Psoas muscle (tissue), 8 donors: ENCODE data around the gene CUX1. TPM values are rescaled to one million over a fixed set of nuclear protein-coding genes. Genes with fewer than 3 reads are reported as not detected.

ENCODE experiments used
- ATAC-seq, 4 donors: fragments of 200-7000 bp; cut with Tn5 transposase; one replicate each; pipeline ENCODE4 v1.9.1; 2020; ENCODE audit warnings: moderate library complexity in 3 of 4, mild to moderate bottlenecking in 2 of 4
- DNase-seq, 2 donors: peaks; one replicate each; pipeline ENCODE4 v3.0.0-alpha.2; 2020
- H3K27ac ChIP-seq: fragments of 200-600 bp; one replicate; pipeline ENCODE4 v1.8.0; 2022
- H3K27me3 ChIP-seq, 3 donors: fragments of 200-600 bp in 1 of 3; one replicate each; pipeline versions ENCODE4 v1.6.1 to v1.8.0; 2013 to 2022; ENCODE audit warnings: low read length in 2 of 3, mild to moderate bottlenecking in 2 of 3, moderate library complexity in 1 of 3; ENCODE audit not compliant: insufficient read depth in 3 of 3
- H3K36me3 ChIP-seq, 2 donors: fragments of 200-600 bp in 1 of 2; one replicate each; pipeline versions ENCODE4 v1.6.1 to v1.8.0; 2013 to 2022; ENCODE audit warnings: low read depth in 1 of 2, mild to moderate bottlenecking in 1 of 2, moderate library complexity in 1 of 2; ENCODE audit not compliant: insufficient read depth in 1 of 2
- H3K4me1 ChIP-seq: fragments of 200-600 bp; one replicate; pipeline ENCODE4 v1.8.0; 2022
- H3K4me3 ChIP-seq: fragments of 200-600 bp; one replicate; pipeline ENCODE4 v1.8.0; 2022; ENCODE audit warnings: mild to moderate bottlenecking
- H3K9me3 ChIP-seq: fragments of 200-600 bp; one replicate; pipeline ENCODE4 v1.8.0; 2022
- WGBS, 3 donors: extraction: QIAGEN DNeasy Blood & Tissue Kit; methylation state at CpG; one replicate each; pipeline versions ENCODE4 v1.1.6 to v1.1.7; 2013; 5-methylcytosine and 5-hydroxymethylcytosine counted together
- intact Hi-C, 2 donors: fragments of 100-400 bp; cut with DNase I; formaldehyde crosslinking; loops; one replicate each; pipeline versions ENCODE4 v1.11.0 to v1.14.2; 2022
- polyA plus RNA-seq, 3 donors: library from polyadenylated mRNA; stranded (reverse); fragments of 200-250 nt; gene quantifications; one replicate each; pipeline ENCODE4 v1.2.3, GENCODE V29; 2013
- total RNA-seq, 4 donors: library from RNA; stranded (reverse); fragmentation: NEBNext Ultra II Directional in 2 of 4; extraction: Animal tissue kit (Norgen Biotek cat#: 25700) in 2 of 4; gene quantifications; one replicate each; pipeline versions ENCODE4 v1.2.1 to v1.2.4, GENCODE V29; 2021 to 2023
- TF ChIP-seq, protein P1 (sequence below): fragments of 200-600 bp; IDR thresholded peaks from one replicate; pipeline ENCODE4 v1.8.0; 2022; ENCODE audit warnings: antibody characterized with exemption
- donor health status: healthy with polysubstance abuse.
- donor health status: DM: no; HTN: no; CAD: no; lungs with moderate emphysema.
- donor health status: Bipolar disorder and iron deficiency.
- donor health status: healthy.
- donor health status: DM: yes; HTN: yes; CAD: no.
- donor health status: DM: no; HTN: no; CAD: no.
- donor health status: DM: no; HTN: no; CAD: no.
- donor health status: DM: yes; HTN: yes; CAD: no.

CUX1 gene
- total and polyA plus RNA-seq, 7 donors, result 12.5 to 95.6 (median 72.4) TPM

DNA sequence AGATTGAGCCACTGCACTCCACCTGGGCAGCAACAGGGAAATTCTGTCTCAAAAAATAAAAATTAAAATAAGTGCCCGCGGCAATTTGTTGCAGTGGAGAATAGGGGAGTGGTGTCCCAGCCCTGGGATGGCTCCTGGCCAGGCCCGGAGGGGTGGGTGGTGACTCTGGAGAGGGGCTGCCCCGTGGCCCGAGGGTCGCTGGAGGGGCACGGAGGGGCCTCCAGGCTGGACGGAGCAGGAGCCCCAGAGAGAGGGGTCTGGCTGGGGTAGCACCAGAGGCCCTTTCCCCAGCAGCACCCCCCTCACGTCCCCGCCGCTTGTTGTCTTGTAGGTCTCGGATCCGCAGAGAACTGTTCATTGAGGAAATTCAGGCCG lies 430.6 kb downstream of the CUX1 start:
- no peak overlapping the region for H3K27ac ChIP-seq
- H3K36me3 ChIP-seq, result peaks cover 5 to 16% of the 10 kb centered on the region in 2 donors
- no peak overlapping the region for H3K4me3 ChIP-seq
- no peaks in the 10 kb centered on the region for H3K4me1 ChIP-seq
- H3K27me3 ChIP-seq, result peaks cover 0 to 3% (median 0%) of the 10 kb centered on the region in 3 donors
- intact Hi-C loops, result no loop called here
- TF ChIP-seq, protein P1, sequence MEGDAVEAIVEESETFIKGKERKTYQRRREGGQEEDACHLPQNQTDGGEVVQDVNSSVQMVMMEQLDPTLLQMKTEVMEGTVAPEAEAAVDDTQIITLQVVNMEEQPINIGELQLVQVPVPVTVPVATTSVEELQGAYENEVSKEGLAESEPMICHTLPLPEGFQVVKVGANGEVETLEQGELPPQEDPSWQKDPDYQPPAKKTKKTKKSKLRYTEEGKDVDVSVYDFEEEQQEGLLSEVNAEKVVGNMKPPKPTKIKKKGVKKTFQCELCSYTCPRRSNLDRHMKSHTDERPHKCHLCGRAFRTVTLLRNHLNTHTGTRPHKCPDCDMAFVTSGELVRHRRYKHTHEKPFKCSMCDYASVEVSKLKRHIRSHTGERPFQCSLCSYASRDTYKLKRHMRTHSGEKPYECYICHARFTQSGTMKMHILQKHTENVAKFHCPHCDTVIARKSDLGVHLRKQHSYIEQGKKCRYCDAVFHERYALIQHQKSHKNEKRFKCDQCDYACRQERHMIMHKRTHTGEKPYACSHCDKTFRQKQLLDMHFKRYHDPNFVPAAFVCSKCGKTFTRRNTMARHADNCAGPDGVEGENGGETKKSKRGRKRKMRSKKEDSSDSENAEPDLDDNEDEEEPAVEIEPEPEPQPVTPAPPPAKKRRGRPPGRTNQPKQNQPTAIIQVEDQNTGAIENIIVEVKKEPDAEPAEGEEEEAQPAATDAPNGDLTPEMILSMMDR, result no peak
- H3K9me3 ChIP-seq, result no peaks in the 10 kb centered on the region
- 90 to 93% (median 92%) methylated on average over 6 to 14 of the region's 14 CpGs for WGBS, 3 donors
- DNase-seq, result no peak
- no peak for ATAC-seq

DNA sequence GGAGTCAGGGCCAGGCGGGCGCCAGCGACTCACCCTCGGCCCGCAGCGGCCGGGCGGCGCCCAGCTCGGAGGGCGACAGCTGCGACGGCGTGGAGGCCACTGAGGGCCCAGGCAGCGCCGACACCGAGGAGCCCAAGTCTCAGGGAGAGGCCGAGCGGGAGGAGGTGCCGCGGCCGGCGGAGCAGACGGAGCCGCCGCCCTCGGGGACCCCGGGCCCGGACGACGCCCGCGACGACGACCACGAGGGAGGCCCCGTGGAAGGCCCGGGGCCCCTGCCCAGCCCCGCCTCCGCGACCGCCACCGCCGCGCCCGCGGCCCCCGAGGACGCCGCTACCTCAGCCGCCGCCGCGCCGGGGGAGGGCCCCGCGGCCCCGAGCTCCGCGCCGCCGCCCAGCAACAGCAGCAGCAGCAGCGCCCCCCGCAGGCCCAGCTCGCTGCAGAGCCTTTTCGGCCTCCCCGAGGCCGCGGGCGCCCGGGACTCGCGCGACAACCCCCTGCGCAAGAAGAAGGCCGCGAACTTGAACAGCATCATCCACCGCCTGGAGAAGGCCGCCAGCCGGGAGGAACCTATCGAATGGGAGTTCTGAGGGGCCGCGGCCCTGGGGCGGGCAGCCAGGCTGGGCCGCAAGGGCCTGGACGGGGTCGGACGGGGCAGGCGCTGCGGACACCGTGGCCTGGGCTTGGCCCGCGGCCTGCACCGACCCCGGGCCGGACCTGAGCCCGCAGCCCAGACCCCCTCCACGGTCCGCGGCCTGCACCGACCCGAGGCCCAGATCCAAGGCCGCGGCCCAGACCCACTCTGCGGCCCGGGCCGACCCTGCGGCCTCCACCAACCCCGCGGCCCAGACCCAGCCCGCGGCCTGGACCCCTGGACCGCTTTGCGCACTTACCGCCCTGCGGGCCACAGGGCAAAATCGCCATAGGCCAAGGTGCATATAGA lies 431.3 kb downstream of the CUX1 start:
- DNase-seq (no peak), ATAC-seq (no peak)
- peaks cover 5 to 16% of the 10 kb centered on the region in 2 donors for H3K36me3 ChIP-seq
- H3K4me3 ChIP-seq, result no peak overlapping the region
- WGBS, 3 donors, result 89 to 94% (median 91%) methylated on average over 75 to 117 of the region's 117 CpGs
- no peak overlapping the region for H3K27ac ChIP-seq
- intact Hi-C loops, result no loop called here
- TF ChIP-seq, protein P1, result no peak
- H3K9me3 ChIP-seq, result no peaks in the 10 kb centered on the region
- H3K27me3 ChIP-seq, result peaks cover 0 to 3% (median 0%) of the 10 kb centered on the region in 3 donors
- H3K4me1 ChIP-seq, result no peaks in the 10 kb centered on the region

DNA sequence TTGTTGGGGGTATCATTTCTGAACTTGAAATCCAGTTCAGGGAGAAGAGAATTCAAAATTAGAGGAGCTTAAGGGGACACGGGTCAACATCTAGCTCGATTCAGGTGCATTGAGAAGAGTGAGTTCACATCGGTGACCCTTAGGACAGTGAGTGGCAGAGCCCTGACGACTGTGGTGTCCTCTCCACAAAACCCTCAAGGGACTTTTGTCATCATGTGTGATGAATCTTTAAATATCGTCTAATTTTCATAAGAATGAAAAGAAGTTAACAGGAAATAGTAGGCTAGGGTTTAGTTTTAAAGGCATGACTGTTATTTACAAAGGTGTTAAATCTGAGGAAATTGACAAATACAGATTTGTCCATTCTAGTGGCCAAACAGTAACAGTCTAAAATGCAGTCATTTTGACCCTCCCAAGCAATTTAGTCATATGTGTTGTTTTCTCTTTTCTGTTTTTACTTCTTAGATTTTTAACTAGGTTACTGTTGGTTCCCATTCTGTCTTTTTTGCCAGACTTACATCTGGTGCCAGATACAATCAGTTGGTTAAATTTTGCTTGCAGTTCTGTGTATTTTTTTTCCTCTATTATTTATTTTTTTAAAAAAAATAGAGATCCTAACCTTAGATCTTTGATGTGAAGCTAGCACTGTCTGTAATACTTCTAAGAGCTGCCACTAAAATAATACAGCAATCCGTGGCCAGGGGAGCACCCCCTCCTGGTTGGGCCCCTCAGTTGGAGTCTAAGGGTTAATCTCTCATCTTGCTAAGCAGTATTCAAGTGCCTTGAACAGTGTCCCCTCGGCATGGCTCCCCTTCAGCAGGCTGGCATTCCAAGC lies 434.3 kb downstream of the CUX1 start:
- no peaks in the 10 kb centered on the region for H3K4me1 ChIP-seq
- peaks cover 0 to 3% (median 0%) of the 10 kb centered on the region in 3 donors for H3K27me3 ChIP-seq
- ATAC-seq (no peak), DNase-seq (no peak)
- 68 to 71% (median 69%) methylated on average over 7 of the region's 7 CpGs for WGBS, 3 donors
- no peaks in the 10 kb centered on the region for H3K9me3 ChIP-seq
- H3K27ac ChIP-seq, result no peak overlapping the region
- intact Hi-C loops, result no loop called here
- TF ChIP-seq, protein P1, result no peak
- no peak overlapping the region for H3K4me3 ChIP-seq
- peaks cover 5 to 16% of the 10 kb centered on the region in 2 donors for H3K36me3 ChIP-seq

DNA sequence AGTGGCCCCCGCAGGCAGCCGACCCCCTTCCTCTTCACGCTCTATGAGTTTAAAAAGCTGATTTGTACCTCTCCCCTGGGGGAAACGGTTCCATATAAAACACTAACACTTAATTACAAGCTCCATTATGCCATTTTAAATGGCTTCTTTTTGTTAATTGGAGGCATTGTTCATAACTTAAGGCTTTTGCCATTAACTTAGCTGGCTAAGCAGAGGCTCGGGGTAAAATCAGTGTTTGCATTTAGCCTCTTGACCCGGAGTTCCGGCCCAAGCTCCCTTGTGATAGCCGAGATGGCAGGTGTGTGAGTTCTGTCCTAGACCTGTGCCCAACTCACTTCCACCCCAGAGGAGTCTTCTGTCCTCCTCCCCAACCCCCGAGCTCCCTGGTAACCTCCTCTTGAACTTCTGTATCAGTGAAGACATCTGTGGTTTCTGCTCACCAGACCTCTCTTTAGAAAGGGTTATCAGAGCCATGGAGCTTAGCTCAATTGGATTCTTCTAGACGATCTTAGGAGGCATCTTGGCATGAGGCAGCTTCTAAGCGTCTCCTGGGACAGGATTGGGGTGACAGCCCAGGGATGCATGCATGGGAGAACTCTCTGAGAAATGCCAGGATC lies 435.0 kb downstream of the CUX1 start:
- intact Hi-C loops, result no loop called here
- Histone ChIP-seq H3K4me3 (no peak overlapping the region), H3K9me3 (no peaks in the 10 kb centered on the region), H3K27ac (no peak overlapping the region), H3K36me3 (peaks cover 5 to 16% of the 10 kb centered on the region in 2 donors), H3K4me1 (no peaks in the 10 kb centered on the region), H3K27me3 (peaks cover 0 to 3% (median 0%) of the 10 kb centered on the region in 3 donors)
- WGBS, 3 donors, result 62 to 75% (median 67%) methylated on average over 11 of the region's 11 CpGs
- ATAC-seq (no peak), DNase-seq (no peak)
- TF ChIP-seq, protein P1, result no peak
